HG02588 (cell line): ENCODE data around the gene H6PD.
A peak's percentile ranks its signal among the peaks of the same experiment; 100 is the strongest.

ENCODE experiments used
- ATAC-seq: cut with Tn5 transposase; IDR thresholded peaks from one replicate; pipeline ENCODE4 v1.9.1; 2021; ENCODE audit warnings: mild to moderate bottlenecking, moderate library complexity; ENCODE audit not compliant: unreplicated experiment

H6PD gene

GRCh38 chr1:9275567-9276034 lies 41.0 kb downstream of the H6PD start:
- peak; percentile 91 for ATAC-seq

- no peak for ATAC-seq
Observed at GRCh38 chr1:9278116-9278515, 43.5 kb downstream of the H6PD start.

GRCh38 chr1:9278585-9279153 lies 44.1 kb downstream of the H6PD start:
- ATAC-seq = no peak

GRCh38 chr1:9279172-9279840 lies 44.7 kb downstream of the H6PD start:
- ATAC-seq = no peak

GRCh38 chr1:9280015-9280860 lies 45.7 kb downstream of the H6PD start:
- ATAC-seq = no peak

- no peak for ATAC-seq
Observed at GRCh38 chr1:9281071-9281827, 46.7 kb downstream of the H6PD start.

GRCh38 chr1:9281908-9282695 lies 47.5 kb downstream of the H6PD start:
- no peak for ATAC-seq

- ATAC-seq = no peak
Observed at GRCh38 chr1:9282696-9282955, 48.1 kb downstream of the H6PD start.

GRCh38 chr1:9284061-9284460 lies 49.5 kb downstream of the H6PD start:
- no peak for ATAC-seq

GRCh38 chr1:9286556-9286955 lies 52.0 kb downstream of the H6PD start:
- no peak for ATAC-seq

GRCh38 chr1:9289090-9289534 lies 54.5 kb downstream of the H6PD start:
- ATAC-seq = no peak

- no peak for ATAC-seq
Observed at GRCh38 chr1:9289711-9290485, 55.3 kb downstream of the H6PD start.

- ATAC-seq = no peak
Observed at GRCh38 chr1:9291914-9292360, 57.4 kb downstream of the H6PD start.

- ATAC-seq = peak; percentile 48
Observed at GRCh38 chr1:9292361-9293240, 58.0 kb downstream of the H6PD start, which contains the start of gene SPSB1. TSS of gene SPSB1 (plus strand) at chr1:9292894. CDS start at chr1:9355892, 62,998 bp downstream.

GRCh38 chr1:9293241-9293532 lies 58.6 kb downstream of the H6PD start:
- no peak for ATAC-seq

GRCh38 chr1:9293533-9294404 lies 59.2 kb downstream of the H6PD start:
- ATAC-seq = peak; percentile 23

- no peak for ATAC-seq
Observed at GRCh38 chr1:9294405-9294773, 59.8 kb downstream of the H6PD start.
